Measurements from ENCODE around the gene ACP5.
A peak's percentile ranks its signal among the peaks of the same experiment; 100 is the strongest.
"Not testable (repeated sequence)": the region's sequence is repeated elsewhere in the genome, so short reads cannot be mapped to it uniquely, and the experiment has no call there.

ACP5 gene

DNA sequence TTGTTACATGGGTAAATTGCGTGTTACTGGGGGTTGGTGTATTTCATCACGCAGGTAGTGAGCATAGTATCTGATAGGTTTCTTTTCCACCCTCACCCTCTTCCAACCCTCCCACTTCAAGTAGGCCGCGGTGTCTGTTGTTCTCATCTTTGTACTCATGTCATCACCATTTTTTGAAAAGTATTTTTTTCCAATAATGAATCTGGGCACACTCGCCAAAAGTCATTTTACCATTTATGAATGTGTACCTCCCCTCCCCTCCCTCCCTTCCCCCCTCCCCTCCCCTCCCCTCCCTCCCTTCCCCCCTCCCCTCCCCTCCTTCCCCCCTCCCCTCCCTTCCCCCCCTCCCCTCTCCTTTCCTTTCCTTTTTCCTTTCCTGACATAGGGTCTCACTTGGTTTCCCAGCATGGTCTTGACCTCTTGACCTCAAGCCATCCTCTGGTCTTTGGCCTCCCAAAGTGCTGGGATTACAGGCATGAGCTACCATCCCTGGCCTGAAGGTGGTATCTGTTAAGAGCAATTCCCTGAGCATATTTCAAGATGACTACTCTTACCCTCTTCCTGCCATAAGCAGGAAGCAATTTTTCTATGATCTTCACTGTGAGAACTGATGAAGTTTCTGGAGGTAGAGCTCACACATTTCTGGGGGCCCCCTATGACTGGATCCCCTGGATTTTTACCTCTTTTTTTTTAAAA is 35.5 kb upstream of the ACP5 start:
- DNase-seq: no peak
- H3K36me3 Mint-ChIP-seq (ENCODE audit: low read depth): peaks cover 100% of the 10 kb centered on the region
- no peak overlapping the region for H3K27ac Mint-ChIP-seq
- H3K4me1 Mint-ChIP-seq: no peaks in the 10 kb centered on the region
- H3K27me3 Mint-ChIP-seq (ENCODE audit: low read depth, poor library complexity): peaks cover 14% of the 10 kb centered on the region
- no peak overlapping the region for H3K4me3 Mint-ChIP-seq
- no peak for TF ChIP-seq CTCF (IDR thresholded peaks at IDR 0.05)
- H3K9me3 Mint-ChIP-seq: peaks cover 100% of the 10 kb centered on the region

DNA sequence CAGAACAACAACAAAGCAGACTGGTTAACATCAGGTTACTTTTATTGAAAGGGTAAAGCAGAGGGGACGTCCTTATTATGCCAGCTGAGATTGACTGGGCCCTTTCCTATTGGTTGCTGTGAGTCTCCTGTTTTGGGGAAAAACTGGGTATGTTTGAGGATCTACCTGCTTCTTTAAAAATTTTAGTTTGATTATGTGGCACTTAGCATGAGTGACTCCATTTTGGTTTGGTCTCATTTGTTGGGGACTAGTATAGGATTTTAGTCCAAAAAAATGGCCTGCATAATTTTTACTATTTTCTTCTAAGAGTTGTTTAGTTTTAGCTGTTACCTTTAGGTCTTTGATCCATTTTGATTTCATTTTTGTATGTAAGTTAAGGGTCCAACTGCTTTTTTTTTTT is 34.3 kb upstream of the ACP5 start:
- Mint-ChIP-seq H3K9me3 (peaks cover 100% of the 10 kb centered on the region), H3K27me3 (ENCODE audit: low read depth, poor library complexity) (peaks cover 17% of the 10 kb centered on the region), H3K36me3 (ENCODE audit: low read depth) (peaks cover 100% of the 10 kb centered on the region), H3K27ac (no peak overlapping the region), H3K4me3 (no peak overlapping the region), H3K4me1 (no peaks in the 10 kb centered on the region)
- TF ChIP-seq CTCF (IDR thresholded peaks at IDR 0.05): no peak
- DNase-seq: no peak

GRCh38 chr19:11606484-11606883 is 29.0 kb upstream of the ACP5 start:
- Mint-ChIP-seq H3K36me3 (ENCODE audit: low read depth) (peaks cover 100% of the 10 kb centered on the region), H3K4me1 (no peaks in the 10 kb centered on the region), H3K4me3 (no peak overlapping the region), H3K9me3 (peaks cover 100% of the 10 kb centered on the region), H3K27me3 (ENCODE audit: low read depth, poor library complexity) (peaks cover 21% of the 10 kb centered on the region), H3K27ac (no peak overlapping the region)
- DNase-seq: no peak
- TF ChIP-seq CTCF (IDR thresholded peaks at IDR 0.05): no peak

DNA sequence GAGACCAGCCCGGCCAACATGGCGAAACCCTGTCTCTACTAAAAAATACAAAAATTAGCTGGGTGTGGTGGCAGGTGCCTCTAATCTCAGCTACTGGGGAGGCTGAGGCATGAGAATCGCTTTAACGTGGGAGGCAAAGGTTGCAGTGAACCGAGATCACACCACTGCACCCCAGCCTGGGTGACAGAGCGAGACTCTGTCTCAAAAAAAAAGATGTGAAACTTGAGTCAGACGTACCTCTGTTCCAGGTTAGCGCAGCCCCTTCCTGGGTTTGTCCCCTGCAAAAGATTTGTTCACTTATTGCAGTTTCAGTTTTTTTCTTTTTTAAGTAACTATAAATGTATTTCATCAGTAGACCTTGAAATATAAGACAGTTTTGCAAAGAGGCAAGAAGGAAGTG is 22.3 kb upstream of the ACP5 start:
- H3K9me3 Mint-ChIP-seq: peaks cover 75% of the 10 kb centered on the region
- H3K36me3 Mint-ChIP-seq (ENCODE audit: low read depth): peaks cover 71% of the 10 kb centered on the region
- H3K4me1 Mint-ChIP-seq: peaks cover 12% of the 10 kb centered on the region
- peaks cover 19% of the 10 kb centered on the region for H3K27me3 Mint-ChIP-seq (ENCODE audit: low read depth, poor library complexity)
- not testable (repeated sequence) for H3K27ac Mint-ChIP-seq, DNase-seq
- peak overlapping the region; percentile 95 for H3K4me3 Mint-ChIP-seq

- H3K27me3 Mint-ChIP-seq (ENCODE audit: low read depth, poor library complexity): peaks cover 15% of the 10 kb centered on the region
- H3K9me3 Mint-ChIP-seq: peaks cover 65% of the 10 kb centered on the region
- H3K36me3 Mint-ChIP-seq (ENCODE audit: low read depth): peaks cover 62% of the 10 kb centered on the region
These were observed 21.3 kb upstream of the ACP5 start for GRCh38 chr19:11598746-11599145.

GRCh38 chr19:11598103-11598483 is 20.6 kb upstream of the ACP5 start:
- Mint-ChIP-seq H3K27me3 (ENCODE audit: low read depth, poor library complexity) (peaks cover 14% of the 10 kb centered on the region), H3K36me3 (ENCODE audit: low read depth) (peaks cover 55% of the 10 kb centered on the region), H3K9me3 (peaks cover 59% of the 10 kb centered on the region), H3K4me1 (peaks cover 12% of the 10 kb centered on the region), H3K27ac (peak overlapping the region; percentile 87), H3K4me3 (peak overlapping the region; percentile 95)
- no peak for DNase-seq
- TF ChIP-seq CTCF (IDR thresholded peaks at IDR 0.05): no peak

More at GRCh38 chr19:11598746-11599145, 21.3 kb upstream of the ACP5 start:
- Mint-ChIP-seq H3K27ac (no peak overlapping the region), H3K4me3 (peak overlapping the region; percentile 95), H3K4me1 (peaks cover 12% of the 10 kb centered on the region)
- no peak for TF ChIP-seq CTCF (IDR thresholded peaks at IDR 0.05)
- DNase-seq: no peak

All from nephron progenitor cell (in vitro differentiated cells).